IPS-18c (cell line): Measurements from ENCODE around the gene SPHK1.

Experiments used
- H3K4me3 ChIP-seq: 2 replicates; pipeline ENCODE4 v1.7.0; 2013; ENCODE audit warnings: low read depth, mild to moderate bottlenecking, low read length, moderate library complexity; ENCODE audit not compliant: insufficient read depth
- H3K9me3 ChIP-seq: one replicate; pipeline ENCODE4 v1.6.1; 2013; ENCODE audit warnings: mild to moderate bottlenecking, low read length, moderate library complexity; ENCODE audit not compliant: control insufficient read depth, insufficient read depth

SPHK1 gene

GRCh38 chr17:76397687-76398522, 13.5 kb downstream of the SPHK1 start:
- Histone ChIP-seq H3K4me3 (no peak overlapping the region), H3K9me3 (no peaks in the 10 kb centered on the region)

GRCh38 chr17:76398523-76399174, 14.2 kb downstream of the SPHK1 start:
- Histone ChIP-seq H3K4me3 (no peak overlapping the region), H3K9me3 (no peaks in the 10 kb centered on the region)

DNA sequence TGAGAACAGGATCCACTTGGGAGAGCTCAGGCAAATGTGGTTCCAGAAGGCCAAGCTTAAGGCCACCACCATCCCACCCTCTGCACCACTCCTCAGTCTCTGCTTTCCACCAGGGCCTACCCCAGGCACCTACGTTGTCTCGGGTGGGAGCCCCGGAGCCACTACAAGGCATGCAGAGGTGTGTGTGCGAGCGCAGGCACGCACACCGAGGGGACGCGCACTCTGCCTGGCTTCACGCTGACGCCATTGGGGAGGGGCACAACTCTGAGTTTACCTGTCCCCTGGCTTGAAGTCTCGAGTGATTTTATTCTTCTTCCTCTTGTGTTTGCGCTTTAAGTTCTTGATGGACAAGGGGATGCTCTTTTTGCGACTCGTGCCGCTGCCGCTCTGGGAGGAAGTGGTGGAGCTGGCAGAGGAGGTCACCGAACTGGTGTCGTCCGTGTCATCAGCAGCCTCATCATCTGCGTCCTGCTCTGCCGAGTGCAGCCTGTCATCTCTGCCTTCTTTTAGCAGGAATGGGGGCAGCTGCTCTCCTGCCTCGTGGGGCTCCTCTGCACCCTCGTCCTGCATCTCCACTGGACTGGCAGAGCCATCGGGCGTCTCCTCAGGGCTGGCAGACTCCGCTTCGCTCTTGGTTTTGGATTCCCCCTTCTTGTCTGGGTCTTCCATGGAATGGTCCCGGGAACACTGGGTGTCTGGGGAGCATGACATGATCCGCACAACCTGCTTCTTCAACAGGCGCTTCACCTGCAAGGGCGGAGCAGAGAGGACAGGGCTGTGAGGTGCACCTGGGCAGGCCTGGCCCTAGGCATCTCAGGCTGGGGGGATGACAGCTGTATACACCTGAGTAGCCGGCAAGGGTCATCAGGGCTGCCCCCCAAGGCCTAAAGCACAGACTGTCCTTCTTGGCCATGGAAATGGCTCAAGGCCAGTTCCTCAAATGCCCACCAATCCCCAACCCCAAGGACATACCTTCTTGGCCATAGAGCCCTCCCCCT, 15.1 kb downstream of the SPHK1 start:
- Histone ChIP-seq H3K4me3 (no peak overlapping the region), H3K9me3 (no peaks in the 10 kb centered on the region)

GRCh38 chr17:76402711-76403110, 18.3 kb downstream of the SPHK1 start:
- Histone ChIP-seq H3K4me3 (no peak overlapping the region), H3K9me3 (no peaks in the 10 kb centered on the region)

DNA sequence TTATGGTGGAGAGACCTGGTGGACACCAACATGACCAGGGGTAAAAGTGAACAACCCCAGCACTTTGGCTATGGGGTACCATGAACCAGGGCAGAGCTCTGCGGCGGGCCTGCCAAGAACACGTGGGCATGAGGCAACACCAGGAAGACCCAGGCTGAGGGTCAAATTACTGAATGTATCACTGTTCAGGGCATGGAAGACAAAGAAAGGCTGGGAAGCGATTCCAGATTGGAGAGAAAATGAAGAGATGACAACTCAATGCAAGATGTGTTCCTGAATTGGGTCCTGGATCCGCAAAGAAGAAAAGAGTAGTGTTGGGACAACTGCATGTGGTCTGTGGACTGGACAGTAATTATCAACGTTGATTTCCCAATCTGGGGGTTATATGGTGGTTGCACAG, 19.8 kb downstream of the SPHK1 start:
- Histone ChIP-seq H3K9me3 (no peaks in the 10 kb centered on the region), H3K4me3 (no peak overlapping the region)

DNA sequence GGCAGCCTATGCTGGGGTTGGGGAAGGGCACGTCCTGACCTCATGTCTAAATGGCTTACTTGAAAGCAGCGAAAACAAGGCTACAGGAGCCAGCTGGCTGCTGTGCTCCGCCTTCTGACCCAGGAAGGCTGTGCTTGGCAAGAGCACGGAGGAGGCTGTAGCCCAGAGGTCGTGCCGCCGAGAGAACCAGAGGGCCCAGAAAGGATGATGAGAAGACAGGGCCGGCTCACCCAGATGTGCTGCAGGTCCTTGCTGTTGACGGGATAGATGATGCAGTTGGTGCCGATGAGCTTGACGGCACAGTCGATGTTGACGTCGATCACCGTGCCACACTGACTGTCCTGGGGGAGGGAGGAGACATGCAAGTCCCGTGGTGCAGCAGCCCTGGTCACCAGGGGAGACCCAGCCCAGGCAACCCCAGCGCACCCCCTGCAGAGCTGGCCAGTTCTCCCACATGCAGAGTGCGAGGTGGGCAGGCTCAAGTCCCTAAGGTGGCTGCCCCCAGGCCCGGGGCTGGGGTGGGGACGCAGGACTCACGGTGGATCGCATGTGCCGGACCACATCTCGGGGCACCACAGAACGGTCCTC, 20.7 kb downstream of the SPHK1 start:
- Histone ChIP-seq H3K4me3 (no peak overlapping the region), H3K9me3 (no peaks in the 10 kb centered on the region)

DNA sequence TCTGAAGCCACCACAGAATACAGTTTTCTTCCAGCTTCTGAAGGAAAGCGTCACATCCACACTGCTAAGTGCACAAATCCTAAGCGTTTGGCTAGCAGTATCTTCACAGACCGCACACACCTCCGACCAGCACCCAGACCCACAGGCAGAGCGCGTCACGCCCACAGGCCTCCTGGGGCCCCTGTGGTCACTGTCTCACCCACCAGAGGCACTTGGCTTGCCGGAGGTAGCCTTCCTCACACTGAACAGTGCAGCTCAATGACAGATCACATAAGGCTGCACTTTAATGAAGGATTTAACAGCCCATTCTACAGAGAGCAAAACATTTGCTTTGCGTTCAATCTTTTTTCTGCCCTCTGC, 21.2 kb downstream of the SPHK1 start:
- Histone ChIP-seq H3K4me3 (no peak overlapping the region), H3K9me3 (no peaks in the 10 kb centered on the region)

DNA sequence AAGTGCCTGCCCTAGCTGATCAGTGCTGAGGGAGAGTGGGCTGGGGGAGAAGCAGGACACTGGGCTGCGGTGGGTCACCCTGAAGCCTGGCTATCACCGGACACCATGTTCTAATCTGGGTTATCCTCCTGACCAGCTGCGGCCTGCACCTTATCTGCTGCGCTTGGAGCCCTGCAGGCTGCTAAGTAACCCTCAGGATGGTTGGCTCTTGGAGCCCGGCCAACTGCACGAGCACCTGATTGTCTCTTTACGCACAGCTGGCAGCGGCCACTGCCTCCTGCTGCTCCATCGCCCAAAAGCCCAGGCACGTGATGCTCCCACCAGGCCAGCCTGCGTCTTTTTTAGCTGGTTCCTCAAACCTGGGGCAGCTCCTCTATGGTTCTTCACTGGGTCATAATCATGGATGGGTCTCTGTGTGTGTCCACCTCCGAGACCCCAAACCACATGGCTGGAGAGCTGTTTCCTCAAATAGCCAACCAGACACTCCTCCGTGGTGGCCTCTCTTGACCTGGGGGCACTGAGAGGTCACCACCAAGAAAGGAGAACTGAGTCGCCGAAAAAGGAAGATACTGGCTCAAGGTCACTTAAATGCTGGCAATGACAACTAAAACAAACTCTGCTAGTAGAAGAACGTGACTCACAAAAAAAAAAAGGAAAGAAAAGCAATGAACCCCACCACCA, 21.7 kb downstream of the SPHK1 start:
- Histone ChIP-seq H3K9me3 (no peaks in the 10 kb centered on the region), H3K4me3 (no peak overlapping the region)

DNA sequence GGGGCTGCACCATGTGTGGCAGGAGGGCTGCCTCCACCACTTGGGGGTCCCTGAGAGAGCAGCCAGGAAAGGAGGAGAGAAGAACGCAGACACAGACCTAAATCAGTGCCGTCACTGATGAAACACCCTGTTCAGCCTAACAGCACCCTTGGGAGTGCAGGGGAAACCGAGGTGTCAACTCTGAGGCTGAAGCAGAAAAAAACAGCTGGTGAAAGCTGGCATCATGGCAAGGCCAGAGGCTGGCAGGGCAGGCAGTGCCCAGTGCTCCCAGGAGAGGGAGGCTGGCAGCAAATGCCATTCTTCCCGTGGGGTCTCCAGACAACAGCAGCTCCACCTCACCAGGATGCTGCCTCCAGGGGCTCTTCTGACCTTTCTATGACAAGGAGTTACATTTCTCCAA, 23.1 kb downstream of the SPHK1 start:
- H3K4me3 ChIP-seq = no peak overlapping the region

DNA sequence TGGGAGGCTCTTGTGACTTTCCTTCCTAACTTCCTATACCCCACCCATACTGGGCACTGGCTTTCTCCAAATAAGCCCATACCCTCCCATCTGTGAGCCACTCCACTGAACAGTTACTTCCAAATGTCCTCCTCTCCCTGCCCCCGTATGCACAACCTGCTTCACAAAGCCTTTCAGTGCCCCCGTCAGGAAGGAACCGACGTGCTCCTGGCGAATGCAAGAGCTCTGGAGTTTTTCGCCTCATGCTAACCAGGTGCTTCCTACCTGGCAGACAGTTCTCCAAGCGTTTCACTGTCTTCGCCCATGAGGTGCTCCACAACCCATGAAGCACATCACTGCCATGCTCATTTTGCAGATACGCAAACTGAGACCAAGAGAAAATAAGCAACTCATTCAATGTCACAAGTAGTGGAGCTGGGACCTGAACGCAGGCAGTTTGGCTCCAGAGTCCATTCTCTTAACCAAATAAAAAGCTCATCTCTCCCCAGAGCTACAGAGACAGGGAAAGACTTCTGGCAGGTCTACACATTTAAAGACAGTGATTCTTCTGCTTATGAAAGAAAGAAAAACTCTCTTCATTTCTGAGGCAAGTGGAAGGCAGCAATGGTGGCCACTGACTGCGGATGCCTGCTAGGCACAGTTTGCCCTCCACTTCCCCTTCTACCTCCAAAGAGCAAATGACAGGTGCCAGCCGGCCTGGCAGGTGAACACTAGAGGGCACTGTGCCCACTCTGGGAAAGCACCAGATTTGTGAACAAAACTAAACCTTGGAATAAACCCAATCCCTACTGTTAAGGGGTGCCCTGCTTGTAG, 23.8 kb downstream of the SPHK1 start:
- no peak overlapping the region for H3K4me3 ChIP-seq

More for the DNA sequence above, 23.1 kb downstream of the SPHK1 start:
- peaks cover 2% of the 10 kb centered on the region for H3K9me3 ChIP-seq

GRCh38 chr17:76410328-76410965, 26.0 kb downstream of the SPHK1 start:
- Histone ChIP-seq H3K4me3 (no peak overlapping the region), H3K9me3 (peaks cover 2% of the 10 kb centered on the region)

More for the DNA sequence above, 23.8 kb downstream of the SPHK1 start:
- H3K9me3 ChIP-seq = peaks cover 2% of the 10 kb centered on the region

DNA sequence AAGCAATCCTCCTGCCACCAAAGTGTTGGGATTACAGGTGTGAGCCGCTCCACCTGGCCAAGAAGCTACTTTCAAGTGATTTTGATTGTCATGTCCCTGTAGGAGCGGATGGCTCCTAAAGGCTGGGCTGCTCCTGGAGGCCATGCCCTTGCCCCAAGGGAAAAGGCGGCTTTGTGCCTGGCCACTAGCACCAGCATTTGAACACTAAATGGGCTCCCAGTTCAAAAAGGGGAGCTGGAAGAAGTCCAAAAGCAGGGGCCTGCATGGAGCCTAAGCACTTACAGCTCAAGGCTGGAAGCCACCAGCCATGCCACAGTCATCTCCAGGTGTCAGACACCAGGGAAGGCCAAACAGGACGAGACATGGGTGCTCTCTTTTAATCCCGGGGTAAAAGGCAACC, 26.8 kb downstream of the SPHK1 start:
- Histone ChIP-seq H3K9me3 (peaks cover 2% of the 10 kb centered on the region), H3K4me3 (no peak overlapping the region)

GRCh38 chr17:76414334-76415295, 30.2 kb downstream of the SPHK1 start:
- Histone ChIP-seq H3K9me3 (peaks cover 2% of the 10 kb centered on the region), H3K4me3 (no peak overlapping the region)

- Histone ChIP-seq H3K9me3 (peaks cover 2% of the 10 kb centered on the region), H3K4me3 (no peak overlapping the region)
These were observed 31.4 kb downstream of the SPHK1 start for GRCh38 chr17:76415786-76416185.

GRCh38 chr17:76416457-76416856, 32.0 kb downstream of the SPHK1 start:
- H3K4me3 ChIP-seq = no peak overlapping the region
- H3K9me3 ChIP-seq = peaks cover 2% of the 10 kb centered on the region
